GM21529 (cell line): Measurements from ENCODE around the gene DCAF8L2.
"Not testable (repeated sequence)": the region's sequence is repeated elsewhere in the genome, so short reads cannot be mapped to it uniquely, and the experiment has no call there.

Experiments
- ATAC-seq: cut with Tn5 transposase; IDR thresholded peaks from one replicate; pipeline ENCODE4 v1.9.1; 2021; ENCODE audit not compliant: unreplicated experiment

The DCAF8L2 gene

DNA sequence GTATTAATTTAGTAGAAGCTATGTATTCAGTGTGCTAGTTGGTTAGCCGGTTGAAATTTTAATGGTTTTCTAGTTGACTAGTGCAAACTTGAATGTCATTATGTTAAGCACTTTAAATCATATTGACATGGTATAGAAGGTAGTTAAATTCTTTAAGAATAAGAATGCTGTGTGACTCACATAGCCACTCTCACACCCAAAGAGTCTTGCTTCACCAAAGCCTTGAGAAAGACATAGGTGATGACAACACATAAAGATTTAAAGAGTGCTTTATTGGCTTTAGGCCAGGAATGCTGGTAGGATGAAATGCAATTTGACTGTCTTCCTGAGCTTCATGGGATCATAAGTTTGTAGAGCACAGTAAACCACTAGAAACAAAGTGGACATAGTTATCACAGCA, 85.3 kb downstream of the DCAF8L2 start:
- ATAC-seq = no peak

DNA sequence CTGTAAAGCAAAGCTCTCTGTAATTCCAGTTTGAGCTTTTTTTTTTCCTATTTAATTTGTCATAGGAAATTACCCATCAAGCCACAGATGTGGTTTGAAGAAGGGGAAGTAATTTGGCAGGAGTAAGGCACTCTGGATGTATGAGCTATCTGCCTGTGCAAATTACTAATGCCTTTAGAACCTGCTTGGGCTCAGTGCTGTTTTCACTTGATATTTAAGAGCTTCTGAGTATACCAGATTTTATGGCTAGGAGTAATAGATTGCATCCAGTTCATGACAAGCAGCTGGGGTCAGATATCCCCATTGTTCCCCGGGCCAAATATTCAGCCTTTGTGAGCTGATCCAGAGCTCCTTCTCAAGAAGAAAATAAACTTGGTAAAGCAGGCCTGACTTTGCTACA, 89.1 kb downstream of the DCAF8L2 start:
- no peak for ATAC-seq

DNA sequence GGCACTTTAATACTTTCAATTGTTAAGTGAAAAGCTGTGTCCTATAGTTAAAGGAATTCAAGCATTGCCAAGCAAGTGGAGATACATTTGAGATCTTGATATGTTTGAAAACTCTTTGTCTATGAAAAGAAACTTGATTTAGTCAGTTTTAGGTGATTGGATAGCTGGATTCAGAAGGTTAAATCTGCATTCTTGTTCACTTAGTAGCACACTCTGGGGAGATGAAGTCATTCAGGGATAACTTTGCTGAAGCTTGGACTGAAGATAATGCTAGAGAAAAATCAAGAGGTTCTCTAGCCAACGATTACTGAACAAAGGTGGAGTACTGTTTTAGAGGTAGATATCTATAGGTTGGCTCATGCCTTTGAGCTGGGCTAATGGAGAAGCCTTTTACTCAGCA, 90.6 kb downstream of the DCAF8L2 start:
- ATAC-seq = no peak

DNA sequence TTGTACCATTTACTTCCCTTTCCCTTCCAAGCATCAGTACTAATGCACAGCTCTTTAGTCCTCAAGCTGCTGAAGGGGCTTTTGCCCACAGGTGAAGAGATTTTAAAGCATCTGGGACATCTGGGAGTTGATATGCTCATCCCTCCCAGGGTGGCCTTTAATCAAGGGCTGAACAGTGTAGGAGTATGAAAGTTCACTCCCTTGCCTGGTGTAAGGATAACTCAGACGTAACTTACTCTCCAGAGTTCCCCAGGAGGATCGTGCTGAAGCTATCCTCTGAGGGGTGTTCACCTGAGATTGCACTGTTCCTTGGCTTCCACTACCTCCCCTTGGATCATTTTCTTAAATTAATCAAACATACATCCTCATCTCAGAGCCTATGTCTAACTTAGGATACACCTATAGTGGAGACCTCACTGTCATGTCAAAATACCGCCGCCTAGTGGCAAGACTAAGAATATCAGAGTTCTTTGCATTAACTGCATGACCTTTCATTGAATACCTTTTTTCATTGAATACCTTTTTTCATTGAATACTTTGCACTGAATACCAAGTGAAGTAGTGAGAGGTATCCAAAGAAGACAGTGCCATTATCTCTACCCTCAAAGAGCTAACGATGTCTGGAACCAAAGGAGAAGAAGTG, 93.5 kb downstream of the DCAF8L2 start:
- ATAC-seq = peak; percentile 80

DNA sequence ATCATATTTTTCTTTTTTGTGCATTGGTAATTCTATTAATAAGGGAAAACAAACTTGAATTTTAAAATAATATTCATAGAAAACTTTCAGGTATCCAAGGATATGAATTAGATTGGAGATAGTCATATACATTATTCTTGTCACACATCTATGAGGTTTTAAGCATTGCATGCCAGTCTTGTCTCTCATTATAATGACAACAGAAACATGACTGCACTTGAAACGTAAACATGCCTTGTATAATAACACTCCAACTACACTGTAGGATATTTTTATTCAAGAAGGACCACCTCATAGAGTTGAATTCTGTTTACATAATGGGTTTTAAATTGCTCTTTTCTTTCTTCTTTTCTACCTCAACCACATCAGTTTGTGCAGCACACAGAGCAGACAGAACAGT, 104.5 kb downstream of the DCAF8L2 start:
- ATAC-seq = no peak

DNA sequence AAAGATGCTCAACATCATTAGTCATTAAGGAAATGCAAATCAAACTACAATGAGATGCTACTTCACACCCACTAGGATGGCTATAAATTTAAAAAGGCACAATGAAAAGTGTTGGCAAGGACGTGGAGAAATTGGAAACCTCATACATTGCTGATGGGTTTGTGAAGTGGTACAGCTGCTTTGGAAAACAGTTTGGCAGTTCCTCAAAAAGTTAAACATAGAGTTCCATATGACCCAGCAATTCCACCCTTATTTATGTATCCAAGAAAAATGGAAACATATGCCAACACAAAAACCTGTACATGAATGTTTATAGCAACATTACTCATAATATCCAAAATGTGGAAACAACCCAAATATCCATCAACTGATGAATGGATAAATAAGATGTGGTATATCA, 116.4 kb downstream of the DCAF8L2 start:
- ATAC-seq = no peak

DNA sequence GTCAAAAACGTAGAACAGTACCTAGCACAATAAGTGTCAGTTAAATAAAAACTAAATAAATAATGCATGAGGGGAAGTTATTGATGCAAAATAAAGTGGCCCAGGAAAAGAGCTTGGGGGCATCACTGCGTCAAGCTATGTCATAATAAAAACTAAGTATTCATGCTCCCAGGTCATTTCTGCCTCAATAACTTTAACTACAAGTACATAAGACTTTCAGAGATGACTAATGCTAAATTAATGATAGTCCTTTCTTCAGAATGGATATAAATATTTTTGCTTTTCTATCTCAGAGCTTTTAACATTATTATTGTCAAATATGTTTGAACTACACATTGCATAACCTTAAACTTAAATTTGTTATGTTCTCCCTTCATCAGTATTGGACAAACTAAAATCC, 125.5 kb downstream of the DCAF8L2 start:
- no peak for ATAC-seq

DNA sequence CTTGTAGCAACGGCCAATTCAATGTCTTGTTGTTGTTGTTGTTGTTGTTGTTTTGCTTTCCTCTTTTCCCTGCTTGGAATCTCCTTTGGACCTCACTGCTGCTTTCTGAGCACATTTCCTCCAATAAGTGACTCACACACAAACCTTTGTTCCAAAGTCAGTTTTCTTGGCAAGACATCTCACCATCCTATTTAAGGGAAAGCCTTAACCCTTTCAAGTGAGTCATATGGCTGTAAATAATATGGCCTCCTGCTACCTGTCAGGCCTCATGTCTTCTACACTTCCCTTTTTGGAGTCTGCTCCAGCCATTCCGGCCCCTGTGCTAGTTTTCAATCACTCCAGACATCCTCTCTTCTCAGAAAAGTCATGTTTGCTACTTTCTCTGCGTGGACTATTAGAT, 138.1 kb downstream of the DCAF8L2 start:
- ATAC-seq = no peak

DNA sequence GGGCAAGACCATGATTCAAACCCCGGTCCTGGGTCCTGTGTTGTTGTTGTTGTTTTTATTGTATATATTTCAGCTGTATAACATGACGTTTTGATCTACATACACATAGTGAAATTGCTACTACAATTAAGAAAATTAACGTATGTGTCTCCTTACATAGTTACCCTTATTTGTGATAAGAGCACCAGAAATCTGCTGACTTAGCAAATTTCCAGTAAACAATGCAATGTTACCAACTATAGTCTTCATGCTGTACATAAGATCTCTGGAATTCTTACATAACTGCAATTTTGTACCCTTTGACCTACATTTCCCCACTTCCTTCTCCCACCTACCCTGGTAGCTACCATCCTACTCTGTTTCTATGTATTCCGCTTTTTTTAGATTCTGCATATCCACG, 141.8 kb downstream of the DCAF8L2 start:
- ATAC-seq = no peak

DNA sequence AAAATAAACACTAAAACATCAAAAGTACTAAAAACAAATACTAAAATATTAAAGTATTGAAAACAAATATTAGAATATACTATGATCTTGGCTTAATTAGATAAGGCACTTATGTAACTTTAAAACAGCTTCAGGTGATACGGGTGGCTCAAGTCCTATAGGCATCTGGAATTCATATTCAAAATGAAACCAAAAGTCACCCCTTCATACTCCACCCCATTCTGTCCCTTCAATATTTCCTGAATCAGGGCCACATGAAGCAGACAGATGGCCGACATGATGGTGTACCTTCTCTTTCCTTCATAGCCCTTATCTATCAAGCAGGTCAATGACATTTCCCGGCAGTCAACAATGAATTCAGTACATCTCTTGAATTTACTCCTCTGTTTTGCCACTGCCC, 145.8 kb downstream of the DCAF8L2 start:
- no peak for ATAC-seq

DNA sequence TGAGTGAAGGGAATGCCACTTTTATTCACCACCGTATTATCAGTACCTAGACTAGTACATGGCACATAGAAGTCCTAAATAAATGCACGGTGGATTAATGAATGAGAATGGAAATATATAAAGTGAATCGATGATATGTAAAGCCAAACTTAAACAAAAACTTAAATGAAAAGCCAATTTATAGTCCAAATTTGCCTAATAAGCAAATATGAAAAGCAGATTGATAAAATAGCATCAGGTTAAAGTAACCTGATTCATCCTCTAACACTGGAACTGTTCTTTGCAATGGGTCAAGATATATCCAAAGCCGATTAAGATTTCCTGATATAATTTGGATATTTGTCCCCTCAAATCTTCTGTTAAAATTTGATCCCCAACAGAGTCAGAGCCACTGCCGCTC, 150.8 kb downstream of the DCAF8L2 start:
- ATAC-seq = no peak

DNA sequence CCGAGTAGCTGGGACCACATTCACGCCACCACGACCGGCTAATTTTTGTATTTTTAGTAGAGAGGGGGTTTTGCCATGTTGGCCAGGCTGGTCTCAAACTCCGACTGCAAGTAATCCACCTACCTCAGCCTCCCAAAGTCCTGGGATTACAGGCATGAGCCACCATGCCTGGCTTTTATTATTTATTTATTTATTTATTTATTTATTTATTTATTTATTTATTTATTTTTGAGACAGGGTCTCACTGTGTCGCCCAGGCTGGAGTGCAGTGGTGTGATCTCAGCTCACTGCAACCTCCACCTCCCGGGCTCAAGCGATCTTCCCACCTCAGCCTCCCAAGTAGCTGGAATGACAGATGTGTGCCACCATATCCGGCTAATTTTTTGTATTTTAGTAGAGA, 153.4 kb downstream of the DCAF8L2 start:
- ATAC-seq = not testable (repeated sequence)

DNA sequence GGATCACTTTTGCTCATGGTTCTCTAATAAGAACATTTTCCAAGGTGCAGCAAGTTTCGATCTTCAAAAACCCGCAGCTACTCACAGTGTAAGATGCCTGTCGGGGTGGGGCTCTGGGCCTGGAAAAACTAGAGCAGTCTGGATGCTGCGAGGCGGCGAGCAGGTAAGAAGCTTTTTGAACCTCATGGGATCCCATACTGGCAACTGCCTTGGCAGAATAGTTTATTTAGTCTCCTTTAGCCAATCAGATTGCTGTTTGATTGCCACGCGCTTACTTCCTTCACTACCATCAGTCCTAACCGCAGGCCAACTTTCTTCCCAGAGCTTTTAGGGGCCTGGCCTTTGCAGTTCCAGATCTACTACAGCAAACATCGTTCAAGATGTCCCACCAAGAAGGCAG, 156.4 kb downstream of the DCAF8L2 start:
- ATAC-seq = no peak

DNA sequence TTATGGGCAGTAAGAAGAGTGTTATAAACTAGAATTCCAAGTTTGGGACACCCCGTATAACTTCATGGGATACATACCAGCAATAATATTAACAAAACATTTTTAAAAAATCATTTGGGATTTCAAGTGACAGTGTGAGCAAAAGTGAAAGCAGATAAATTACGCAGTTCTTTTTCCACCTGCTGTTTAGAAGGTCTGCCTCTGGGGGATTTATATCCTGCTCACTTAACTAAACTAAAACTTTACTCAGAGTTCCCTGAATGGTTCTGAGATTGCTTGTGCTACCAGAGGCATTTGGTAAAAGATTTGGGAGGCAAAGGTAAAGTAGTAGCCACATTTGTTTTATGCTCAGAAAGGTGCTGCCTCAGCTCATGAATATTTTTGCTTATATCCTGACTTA, 160.2 kb downstream of the DCAF8L2 start:
- not testable (repeated sequence) for ATAC-seq

DNA sequence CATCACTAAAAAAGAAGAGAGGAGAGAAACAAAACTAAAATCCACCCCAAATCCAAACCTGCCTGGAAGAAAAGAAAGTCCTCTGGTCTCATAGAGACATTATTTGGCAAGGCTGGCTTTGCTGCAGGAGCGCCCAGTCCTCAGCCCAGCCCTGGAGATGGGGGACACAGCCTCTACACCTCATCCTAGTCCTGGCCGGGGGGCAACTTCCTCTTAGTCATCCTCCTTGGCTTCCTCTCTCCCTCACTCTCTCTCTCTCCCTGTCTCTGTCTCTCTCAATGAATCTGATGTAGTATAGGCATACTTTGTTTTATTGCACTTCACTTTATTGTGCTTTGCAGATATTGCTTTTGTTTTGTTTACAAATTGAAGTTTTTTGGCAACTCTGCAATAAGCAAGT, 161.8 kb downstream of the DCAF8L2 start:
- no peak for ATAC-seq

DNA sequence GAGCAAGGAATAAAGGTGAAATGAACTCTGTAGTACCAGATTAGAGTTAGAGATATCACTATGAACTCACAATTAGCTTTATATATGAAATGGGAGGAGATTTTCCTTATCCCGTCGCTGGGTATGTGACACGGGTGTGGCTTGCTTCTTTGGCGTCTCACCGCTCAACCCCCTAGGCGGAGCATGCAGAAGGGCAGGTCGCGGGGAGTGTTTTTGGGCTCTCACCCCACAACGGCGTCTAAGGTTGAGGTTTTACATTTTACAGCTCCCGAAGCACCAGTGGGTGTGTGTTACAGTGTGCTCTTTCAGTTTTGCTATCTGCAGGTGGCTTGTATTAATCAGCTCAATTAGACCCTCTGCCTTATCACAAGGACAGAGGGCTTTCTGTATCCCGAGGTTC, 175.6 kb downstream of the DCAF8L2 start:
- ATAC-seq = no peak

DNA sequence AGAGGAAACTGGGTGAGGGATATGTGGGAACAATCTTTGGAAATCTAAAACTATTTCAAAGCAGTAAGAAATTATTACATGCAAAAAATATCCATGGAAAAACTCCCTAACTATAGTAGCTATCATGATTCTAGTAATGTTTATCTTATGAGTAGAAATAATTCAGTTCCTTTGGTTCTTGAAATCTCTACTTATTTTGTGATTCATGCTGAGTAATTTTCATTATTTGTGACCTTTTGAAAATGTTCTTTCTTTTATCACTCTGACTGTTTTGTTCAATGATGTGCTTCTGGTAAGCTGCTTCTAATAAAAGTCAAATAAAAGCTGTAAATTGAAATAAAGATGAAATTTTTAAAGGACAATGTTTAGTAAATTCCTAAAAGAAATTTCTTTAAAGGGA, 177.2 kb downstream of the DCAF8L2 start:
- no peak for ATAC-seq

DNA sequence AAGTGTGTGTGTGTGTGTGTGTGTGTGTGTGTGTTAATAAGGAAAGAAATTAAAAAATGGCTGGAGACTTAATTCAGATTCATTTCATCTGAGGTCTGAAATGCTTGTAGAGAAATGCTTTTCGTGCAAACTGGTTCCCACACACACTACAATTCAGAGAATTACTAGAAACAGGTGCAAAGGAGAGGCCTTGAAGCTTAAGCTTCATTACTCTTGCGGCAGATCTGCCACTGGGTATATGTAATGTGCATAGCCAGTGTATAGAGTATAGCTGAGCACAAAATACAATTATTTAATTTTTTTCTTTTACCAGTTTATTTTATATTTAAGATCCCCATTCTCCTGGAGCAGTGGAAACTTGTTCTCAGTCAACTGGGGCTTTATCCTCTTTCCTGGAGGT, 185.8 kb downstream of the DCAF8L2 start:
- no peak for ATAC-seq

DNA sequence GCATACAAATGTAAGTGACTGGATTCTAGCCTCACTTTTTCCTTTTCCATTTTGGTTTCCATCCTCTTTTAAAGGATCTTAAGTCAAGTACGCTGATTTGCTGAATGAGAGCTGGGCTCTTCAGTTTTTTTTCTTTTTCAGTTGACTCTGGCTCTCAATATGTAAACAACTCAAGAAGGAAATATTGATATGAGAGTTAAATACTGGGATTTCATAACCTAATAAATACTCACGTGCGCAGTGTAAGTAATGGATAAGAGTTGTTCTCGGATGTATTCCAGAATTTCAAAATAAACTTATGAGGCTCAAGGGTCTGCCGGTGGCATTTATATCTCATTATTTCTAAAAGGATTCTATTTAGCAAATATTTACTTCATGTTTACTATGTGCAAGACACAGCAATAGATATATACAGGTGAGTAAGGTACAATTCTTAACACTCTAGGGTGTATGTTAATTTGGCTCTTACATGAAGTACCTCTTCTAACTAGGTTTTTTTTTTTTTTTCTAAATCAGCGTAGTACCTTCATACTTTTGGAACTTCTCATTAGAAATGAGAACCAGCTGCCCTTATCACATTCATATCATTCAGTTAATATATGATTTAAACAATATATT, 206.6 kb downstream of the DCAF8L2 start:
- ATAC-seq = no peak

DNA sequence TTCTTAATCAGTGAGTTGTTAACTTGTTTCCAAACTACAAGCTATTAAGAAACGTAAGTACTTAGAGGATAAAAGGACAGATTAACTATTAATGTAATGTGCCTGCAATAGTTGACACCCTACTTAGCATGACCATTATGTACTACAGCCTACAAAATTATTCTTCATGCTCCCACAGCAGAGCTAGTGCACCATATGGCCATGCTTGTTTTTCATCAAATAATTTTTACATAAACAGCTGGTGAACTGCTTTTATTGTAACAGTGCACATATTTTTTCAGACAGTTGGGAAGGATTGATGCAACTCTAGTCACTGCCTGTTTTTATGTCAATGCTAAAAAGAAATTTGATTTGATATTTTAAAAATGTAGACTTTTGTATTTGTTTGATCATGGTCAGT, 207.4 kb downstream of the DCAF8L2 start:
- ATAC-seq = no peak
